Stimulated activated CD4-positive, alpha-beta T cell treated with anti-CD3 and anti-CD28 coated beads, Interleukin-4, amount 100 ng/mL, for 1 hour (primary cell): ENCODE measurements around the gene PFDN2.

Experiments
- DNase-seq: peaks from one replicate; pipeline ENCODE4 v3.0.0-alpha.2; 2020

PFDN2 gene

DNA sequence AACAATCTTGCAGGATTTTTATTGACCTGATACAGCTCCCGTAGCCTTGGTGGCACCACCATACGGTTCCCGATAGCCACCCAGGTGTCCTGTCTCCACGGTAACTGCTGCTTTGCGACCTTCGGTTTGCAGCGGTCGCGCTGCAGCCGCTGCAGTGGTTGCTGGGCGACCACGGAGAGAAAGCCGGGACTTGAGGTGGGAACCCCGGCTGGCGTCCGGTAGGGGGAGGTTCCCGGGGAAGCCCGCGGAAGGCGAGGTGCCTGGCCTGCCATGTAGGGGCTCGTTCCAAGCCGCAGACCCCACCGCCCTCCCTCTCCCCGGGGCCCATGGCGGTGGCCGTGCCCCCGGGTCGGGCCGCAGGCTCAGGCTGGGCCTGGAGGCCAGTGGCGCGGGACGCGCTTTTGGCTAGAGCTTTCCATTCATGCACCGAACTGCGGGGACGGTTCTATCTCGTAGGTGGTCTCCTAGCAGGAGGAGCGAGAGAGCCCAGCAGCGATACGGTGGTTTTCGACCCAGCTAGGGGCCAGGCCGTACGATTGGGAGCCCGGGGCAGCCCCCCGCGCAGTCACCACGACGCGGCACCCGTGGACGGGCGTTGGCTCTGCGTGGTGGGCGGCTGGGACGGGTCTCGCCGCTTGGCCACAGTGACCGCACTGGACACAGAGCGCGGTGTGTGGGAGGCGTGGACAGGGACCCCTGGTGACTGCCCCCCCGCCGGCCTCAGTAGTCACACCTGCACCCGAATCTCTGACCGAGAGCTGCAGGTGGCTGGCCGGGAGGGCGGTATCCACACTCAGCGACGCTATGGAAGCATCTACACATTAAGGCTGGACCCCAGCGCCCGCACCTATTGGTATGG lies 19.4 kb downstream of the PFDN2 start, which contains the start of gene KLHDC9:
Gene KLHDC9, plus strand, starts transcription at position 152 of the 859 bp plus-strand sequence. Its CDS starts 175 bp downstream, at position 327.
- DNase-seq: peak; percentile 57

DNA sequence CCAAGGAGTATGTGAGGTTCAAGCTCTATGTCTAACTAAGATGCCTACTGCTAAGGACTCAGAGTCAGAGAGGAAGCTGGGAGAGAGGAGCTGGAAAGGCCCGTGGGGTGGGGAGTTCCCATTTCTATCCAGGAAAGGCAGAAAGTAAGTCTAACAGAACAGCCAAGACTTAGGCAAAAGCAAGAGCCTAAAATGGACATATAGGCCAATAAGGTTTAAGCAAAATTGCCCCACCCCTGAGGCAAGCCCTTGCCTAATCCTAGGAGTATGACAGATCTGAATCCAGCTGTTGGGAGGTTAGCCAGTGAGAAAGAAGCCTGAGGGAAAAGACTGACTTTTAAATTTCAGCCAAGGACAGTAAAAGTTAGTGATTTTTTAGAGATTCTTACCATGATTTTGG lies 21.3 kb downstream of the PFDN2 start:
- DNase-seq: no peak

DNA sequence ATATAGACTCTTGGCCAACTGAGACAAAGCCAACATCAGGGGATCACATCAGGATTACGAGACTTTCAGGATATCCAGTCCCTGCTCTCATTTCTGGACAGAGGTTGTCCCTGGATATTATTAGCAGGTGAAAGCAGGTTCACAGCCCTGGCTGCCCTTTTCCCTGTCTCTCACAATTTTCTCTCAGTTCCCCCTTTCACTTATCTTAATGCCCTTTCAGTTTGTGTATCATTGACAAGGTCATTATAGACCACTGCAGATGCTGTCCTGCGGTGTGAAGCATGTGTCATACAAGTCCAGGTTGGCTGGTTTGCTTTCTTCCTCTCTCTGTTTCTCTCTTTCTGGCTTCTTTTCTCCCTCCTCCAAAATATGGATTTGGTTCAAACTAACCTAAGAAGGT lies 21.8 kb downstream of the PFDN2 start:
- DNase-seq: no peak

DNA sequence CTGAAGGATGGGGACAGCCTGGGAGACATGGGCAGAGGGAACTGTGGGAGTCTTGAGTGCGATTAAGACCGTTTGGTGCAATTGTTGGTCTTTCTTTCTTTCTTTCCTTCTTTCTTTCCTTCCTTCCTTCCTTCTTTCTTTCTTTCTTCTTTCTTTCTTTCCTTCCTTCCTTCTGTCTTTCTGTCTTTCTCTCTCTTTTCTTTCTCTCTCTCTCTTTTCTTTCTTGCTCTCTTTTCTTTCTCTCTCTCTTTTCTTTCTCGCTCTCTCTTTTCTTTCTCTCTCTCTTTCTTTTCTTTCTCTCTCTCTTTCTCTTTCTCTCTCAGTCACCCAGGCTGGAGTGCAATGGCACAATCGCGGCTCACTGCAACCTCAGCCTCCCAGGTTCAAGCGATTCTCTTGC lies 22.6 kb downstream of the PFDN2 start:
- DNase-seq: no peak

DNA sequence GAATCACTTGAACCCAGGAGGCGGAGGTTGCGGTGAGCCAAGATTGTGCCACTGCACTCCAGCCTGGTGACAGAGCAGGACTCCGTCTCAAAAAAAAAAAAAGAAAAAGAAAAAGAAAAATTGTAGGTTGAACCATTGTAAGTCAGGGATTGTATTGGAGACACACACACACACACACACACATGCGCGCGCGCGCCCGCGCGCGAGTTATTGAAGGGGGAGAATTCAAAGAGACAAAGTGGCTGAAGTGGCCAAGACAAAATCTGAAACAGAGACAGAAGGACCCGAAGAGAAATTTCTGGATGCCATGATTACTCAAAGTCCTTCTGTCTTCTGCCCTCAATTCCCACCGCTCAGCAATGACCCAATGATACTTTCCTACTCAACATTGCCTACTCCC lies 23.4 kb downstream of the PFDN2 start:
- DNase-seq: no peak

DNA sequence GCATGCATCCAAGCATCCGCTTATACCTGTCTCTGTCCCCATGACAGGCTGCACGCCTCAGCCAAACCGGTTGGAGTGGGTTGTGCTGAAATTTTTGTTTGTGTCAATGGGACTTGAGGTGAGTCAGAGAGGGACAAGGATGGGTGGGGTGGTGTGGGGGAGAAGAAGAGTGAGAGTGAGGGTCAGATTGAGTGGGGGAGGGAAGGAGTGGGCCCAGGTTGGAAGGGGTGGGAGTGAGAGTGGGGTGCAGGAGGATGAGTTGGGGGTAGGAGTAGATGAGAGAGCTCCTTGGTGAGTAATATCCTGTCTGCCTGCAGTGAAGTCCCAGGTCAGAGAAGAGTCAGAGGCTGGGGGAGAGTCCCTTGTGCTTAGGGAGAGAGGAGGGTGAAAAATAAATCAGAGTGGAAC lies 25.2 kb downstream of the PFDN2 start:
- DNase-seq: peak; percentile 55

DNA sequence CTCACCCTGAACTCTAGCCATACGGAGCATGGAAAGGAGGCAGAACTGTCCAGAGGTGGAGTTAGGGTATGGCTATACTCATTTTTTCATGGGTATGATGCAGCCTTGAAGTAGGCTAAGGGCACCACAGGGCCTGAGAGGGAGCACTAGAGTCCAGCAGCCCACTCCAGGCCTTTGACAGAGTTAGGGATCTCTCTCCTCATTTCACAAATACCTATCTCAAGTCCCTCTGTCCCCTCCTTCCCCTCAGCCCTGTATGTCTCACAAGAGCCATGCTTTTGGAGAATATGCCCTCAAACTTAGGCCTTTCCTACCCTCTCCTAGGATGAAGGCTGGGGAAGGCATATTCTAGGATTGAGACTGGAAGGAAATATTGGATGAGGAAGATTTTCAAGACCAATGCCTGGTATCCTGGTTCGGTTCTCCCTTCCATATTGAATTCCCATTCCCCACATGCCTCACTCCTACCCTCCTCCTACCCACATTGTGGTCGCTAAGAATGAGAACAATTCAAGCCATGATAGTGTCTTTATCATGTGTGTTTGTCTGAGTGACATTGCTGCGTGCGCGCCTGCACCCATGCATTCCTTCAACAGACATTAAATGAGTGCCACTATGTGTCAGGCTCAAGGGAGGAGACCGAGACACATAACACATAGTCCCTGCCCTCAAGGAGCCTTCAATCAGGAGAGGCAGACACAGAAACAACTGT lies 25.9 kb downstream of the PFDN2 start:
- no peak for DNase-seq

DNA sequence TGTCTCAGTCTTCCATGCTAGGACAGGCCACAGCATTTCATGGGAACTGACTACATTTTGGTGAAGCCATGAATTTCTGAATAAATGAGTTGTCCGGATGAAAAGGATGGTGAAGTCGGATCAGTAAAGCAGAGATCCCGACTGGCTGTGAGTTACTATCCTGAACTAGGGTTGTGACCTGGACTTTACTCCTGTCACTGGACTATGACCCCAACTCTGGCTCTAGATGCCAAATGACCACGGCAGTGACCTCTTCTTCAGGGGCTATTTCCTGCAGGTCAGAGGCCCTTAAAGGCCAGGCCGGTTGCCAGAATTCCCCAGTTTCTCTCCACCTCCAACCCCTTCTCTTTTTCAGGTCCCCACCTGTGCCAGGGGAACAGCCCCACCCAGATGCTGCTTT lies 26.7 kb downstream of the PFDN2 start:
- no peak for DNase-seq

DNA sequence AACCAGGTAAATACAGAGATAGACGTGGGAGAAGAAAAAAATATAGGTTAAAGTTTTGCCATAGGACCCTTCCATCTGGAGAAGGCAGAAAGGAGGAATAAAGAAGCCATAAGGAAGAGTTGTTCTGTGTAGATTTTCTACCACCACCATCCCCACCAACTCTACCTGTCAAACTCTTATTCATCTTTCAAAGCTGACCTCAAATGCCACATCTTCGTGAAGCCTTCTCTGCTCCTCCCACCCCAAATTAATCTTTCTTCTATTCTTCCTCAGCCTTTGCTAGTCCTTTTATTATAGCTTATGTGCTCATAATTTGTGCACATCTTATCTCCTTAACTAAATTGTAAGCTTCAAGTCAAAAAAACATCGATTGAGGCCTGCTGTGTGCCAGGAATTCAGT lies 27.2 kb downstream of the PFDN2 start:
- no peak for DNase-seq

DNA sequence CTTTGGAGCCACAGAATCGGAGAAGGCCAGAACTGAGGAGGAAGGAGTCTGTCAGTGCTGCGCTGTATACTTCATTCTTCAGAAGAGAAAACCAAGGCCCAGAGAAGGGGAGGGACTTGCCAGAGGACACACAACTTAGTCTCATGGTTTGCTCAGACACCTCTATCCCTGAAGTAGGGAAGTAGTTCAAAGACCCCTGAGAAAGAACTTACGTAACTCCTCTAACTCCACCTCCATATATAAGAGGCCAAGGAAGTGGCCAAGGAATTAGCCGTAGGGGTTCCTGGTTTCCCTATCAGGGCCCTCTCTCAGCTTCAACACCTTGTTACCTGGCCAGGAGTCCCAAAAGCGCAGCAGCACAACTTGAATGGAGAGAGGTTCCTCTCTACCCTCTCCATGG lies 27.9 kb downstream of the PFDN2 start:
- DNase-seq: no peak

DNA sequence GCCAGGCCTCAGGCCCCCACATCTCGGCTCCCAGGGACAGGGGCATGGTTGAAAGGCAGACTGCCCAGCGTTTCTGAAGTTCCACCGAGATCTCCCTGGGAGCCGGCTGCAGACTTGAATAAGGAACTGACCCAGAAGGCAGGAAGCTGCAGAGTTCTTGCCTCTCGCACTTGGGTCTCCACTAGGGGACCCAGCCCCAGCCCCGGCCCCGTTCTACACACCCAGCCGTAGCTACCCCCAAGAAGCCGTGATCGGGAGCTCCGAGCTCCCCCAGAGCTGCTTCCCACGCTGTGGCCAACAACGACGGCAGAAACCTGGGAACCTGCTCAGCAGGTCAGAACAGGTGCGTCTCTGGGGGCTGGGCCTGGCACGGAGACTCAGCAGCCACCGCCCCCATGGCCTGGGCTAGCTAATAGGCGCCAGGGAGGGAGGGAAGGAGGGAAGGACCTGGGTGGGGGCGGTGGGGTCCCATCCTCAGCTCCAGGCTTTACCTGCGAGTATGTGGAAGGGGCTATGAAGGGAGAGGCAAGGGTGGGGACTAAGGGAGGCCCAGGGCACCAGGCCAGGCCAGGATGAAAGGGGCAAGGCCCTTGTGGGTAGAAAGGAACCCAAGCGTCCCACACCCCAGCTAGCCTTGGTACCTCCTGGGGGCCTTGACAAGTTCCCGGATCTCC lies 28.4 kb downstream of the PFDN2 start, which contains the start of gene NECTIN4:
Gene NECTIN4, minus strand, starts transcription at position 308 of the 674 bp plus-strand sequence. Its CDS starts 262 bp downstream, at position 46.
- DNase-seq: no peak

DNA sequence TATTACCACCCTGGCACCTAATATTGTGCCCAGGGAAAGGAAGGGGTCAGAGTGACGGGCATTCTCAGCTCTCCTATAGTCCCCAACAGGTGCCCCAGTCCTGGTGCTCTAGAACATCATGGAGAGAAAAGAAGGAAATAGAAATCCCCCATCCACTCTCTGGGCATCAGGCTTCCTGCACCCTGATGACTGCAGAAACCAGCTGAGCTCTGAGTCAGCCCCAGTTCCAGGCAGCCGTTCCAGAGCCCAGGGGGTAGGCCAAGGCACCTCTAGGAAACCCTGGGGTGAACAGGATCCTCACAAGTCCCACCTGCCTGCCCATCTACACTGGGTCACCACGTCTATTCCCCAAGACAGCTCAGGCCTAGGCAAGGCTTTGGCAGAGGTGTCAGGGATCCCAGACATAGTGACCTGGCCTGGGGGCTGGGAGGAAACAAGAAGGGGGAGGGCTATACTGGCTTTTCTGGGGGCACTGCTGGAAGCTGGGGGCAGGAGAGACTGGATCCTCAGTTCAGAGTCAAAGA lies 29.2 kb downstream of the PFDN2 start:
- no peak for DNase-seq

DNA sequence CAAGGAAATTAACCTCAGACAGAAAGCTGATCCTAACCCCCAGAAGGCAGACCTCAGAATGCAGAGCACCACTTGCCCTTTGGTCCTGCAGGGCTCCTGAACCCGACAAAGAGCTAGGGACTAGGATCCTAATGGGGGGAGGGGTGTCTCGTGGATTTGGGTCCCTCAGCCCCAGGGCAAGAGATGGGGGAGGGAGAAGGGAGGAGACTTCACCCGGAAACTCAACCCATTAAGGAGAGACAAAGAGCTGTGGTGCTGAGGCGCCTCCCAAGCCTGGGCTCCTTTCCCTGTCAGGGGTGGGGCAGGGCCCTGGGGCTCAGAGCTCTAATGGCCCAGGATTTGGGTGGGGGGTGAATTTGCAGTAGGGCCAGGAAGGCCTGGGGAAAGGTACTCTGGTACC lies 31.4 kb downstream of the PFDN2 start:
- DNase-seq: no peak

DNA sequence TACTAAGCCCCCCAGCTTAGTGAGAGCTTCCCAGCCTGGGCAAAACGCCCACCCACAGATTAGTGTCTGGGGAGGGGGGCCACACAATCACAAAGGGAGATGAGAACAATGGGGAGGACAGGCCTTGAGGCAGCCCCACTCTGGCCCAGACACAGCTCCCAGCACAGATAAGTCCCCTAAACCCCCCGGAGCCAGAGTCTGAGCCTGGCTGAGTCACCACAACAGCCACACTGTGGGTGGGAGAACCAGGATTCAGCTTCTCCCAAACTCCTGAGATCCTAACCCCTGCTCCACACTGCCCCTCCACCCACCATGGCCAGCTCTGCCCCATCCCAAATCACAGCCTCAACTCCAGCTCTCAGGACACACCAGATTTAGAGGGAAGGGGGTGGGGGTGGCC lies 32.7 kb downstream of the PFDN2 start:
- no peak for DNase-seq

DNA sequence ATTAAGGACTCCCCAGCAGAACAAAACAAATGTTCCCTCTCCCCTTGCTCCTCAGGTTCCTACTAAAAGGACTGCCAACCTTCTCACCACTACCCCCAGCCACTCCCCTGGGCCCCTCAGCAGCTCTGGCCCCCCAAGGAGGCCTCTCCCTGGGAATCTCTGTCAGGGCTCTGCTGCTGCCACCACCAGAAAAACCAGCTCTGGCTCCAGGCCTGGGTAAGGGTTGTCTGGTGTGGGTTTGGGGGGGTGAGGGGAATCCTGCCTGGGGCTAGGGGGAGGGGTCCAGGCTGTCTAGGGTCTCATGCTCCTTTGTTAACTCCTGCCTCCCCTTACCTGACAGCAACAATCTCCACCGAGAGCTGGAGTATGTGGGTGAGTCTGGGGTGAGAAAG lies 33.2 kb downstream of the PFDN2 start:
- DNase-seq: no peak

DNA sequence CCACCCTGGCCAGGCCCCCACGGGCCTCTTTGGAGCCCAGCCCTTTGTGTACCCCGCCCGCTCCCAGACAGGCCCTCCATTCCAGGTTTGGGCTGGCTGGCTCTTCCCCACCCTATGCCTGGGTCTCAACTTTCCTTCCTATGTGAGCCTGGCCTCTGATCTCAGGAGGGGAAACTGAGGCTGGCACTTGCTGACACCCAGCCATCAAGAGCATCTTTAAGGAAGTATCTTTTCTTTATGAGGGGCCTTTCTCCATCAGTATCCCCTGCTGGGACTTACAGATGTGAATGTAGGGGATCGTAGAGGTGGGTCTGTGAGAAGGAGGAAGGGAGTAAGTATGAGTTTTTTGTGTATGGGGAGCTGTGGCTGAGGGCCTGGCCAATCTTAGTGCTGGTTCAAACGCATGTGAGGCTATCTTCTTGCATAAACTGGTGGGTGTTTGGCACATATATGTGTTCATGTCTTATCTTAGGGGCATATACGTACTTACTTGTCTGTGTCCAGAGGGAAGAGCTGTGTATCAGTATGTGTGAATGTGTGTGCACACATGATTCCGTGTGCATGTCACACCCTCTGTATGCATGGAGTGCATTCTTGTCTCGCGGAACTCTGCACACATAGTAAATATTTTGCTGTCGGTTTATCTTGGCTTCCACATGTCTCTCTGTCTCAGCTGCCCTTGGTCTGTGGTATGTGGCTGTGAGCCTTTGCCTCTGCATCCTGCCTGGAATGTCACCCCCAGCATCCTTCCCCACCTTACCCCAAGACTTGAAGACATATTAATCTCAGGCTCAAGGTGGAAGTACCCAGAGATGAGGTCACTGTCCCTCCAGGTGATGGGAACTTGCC lies 33.9 kb downstream of the PFDN2 start:
- no peak for DNase-seq

DNA sequence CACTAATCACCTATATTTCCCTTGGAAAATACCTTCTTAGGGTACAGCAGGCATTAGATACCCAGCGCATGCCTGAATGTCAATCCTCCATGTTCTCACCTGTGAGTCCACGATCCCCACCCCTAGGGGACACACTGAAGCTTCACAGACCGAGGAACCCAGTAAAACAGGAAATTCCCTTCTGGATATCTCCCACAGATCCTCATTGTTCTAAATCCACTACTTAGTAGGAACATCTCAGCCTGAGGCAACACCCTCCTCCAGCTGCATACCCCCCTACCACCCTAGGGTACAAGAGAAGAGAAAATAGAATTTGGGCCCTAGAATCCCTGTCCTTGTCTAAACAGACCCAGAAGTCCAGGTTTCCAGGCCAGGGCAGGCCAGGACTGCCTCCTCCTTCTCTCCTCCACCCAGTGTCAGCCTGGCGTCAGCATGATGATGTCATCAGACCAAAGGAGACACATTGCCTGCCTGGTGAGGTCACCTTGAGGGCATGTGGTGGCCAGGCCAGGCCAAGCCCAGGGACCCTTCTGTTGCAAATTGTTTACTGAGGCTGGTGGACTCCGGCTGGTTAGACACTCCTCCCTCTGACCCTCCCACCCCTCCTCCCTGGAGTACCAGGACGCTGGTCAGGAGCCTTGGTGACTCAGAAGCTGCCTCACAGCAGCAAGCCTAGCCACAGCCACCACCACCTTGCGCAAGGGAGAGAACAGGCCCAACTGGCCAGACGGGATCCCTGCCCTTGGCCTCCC lies 34.7 kb downstream of the PFDN2 start:
- no peak for DNase-seq

DNA sequence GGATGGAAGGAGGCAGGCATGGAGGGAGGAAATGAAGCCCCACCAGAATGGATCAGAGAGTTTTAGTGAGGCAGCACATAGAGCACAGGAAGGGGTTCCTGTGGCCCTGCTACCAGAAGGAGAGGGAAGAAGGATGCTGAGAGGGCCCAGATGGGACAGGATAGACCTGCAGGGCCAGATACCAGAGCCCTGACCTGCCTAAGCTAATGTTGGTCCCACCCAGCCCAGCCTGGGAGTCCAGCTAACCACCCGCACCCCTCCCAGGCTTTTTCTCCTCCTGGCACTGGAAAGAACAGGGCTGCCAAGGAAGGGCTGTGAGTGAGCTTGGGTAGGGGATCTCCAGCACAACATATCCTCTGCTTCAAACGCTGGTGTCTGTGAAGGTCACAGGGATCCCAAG lies 35.4 kb downstream of the PFDN2 start:
- no peak for DNase-seq

DNA sequence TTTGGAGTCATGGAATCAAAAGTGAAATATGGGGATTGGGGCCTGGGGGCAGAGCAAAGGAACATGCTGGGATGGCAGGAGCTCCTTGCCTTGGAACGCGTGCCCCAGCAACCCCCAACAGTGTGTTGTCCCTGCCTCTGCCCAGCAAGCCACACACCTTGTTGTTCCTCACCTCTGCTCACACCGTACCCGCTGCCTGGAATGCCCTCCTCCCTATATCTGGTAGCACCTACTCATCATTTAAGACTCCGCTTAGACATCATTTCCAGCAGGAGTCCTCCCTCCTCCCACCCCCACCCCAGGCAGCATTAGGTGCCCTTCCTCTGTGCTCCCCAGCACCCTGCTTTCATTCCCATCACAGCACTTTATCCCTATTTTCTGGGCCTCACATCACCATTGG lies 36.3 kb downstream of the PFDN2 start:
- no peak for DNase-seq

DNA sequence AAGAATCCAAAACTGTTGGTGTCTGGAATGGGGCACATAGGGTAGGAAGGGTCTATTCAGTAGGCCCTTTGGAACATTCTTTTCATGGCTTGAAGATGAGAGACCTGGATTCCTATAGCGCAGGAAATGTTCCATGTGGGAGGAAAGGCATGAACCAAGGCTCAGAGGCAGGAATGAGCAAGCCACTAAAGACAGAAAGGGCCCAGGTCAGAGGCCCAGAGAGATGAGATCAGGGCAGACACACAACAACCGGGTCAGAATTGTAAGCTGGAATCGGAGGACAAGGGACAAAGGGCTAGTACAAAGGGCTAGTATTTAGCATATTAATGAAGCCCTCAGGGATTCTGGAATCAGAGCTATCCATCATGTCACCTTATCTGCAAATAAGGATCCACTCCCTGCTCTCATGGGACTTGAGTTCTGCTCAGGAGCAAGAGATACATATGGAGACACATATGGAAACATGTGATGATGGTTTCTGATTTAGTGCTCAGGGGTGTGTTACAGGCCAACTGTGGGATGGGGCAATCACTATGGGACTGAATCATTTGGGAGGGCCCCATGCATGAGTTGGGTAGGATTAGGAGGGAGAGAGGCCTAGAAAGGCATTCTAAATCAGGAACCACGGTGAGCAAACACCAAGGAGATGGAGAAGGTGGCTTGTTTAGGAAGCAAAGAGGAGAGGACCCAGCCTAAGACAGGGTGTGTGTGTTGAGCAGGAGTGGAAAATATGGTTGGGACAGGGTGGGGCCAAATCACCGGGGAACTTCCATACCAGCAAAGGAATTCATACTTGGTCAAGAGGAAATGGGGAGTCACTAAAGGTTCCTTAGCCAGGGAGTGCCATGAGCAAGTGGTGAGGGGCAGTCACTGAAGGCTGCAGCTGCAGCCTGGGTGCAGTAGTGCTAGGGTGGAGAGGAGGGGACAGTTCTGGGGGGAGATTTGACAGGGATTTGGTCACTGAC lies 37.1 kb downstream of the PFDN2 start:
- no peak for DNase-seq
